Measurements from ENCODE around the gene BRAF.
"Not testable (repeated sequence)": the region's sequence is repeated elsewhere in the genome, so short reads cannot be mapped to it uniquely, and the experiment has no call there.

BRAF gene

DNA sequence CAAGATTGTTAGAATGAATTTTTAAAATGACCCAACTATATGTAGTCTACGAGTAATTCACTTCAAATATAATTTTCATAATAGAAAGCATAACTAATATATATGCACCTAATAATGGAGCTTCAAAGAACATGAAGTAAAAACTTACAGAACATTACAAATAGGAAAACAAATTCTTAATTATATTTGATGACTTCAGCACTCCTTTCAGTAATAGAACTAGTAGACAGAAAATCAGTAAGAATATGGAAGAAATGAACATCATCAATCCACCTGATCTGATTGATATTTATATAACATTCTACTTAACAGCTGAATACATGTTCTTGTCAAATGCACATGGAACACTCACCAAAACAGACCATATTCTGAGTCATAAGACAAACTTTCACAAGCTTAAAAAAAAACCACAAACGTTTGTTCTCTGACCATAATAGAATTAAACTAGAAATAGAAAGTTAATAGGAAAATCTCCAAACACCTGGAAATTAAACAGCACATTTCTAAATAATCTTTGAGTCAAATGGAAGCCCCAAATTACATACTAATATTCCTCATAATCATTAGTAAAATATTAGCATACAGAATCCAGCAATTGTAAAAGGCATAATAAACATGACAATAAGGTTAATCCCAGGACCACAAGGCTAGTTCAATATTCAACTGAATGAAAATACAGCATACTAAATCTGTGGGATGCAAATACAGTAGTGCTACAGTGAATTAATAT is 48.0 kb downstream of the BRAF start:
- DNase-seq = no peak

DNA sequence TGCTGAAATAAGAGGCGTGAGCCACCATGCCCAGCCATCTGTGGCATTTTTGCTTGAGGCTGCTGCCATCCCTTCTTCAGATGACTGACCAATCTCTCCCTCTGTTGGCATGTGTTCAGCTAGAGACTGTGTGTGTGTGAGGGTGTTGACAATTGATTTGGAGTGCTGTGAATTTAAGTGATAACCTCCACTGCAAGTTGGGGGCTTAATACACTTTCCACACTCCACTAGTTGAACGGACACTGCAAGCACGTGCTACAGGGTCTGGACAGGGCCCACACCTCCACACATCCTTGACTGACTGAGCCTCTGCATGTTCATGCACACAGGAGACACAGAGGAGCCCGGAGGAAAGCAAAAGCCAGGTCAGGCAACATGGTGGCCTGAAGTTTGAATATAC is 51.3 kb downstream of the BRAF start:
- no peak for DNase-seq

- no peak for DNase-seq
These were observed 54.7 kb downstream of the BRAF start for GRCh38 chr7:140870003-140870402.

- DNase-seq = no peak
These were observed 55.3 kb downstream of the BRAF start for GRCh38 chr7:140869430-140869829.

- no peak for DNase-seq
These were observed 57.0 kb downstream of the BRAF start for GRCh38 chr7:140867467-140868462.

- no peak for DNase-seq
These were observed 57.8 kb downstream of the BRAF start for GRCh38 chr7:140866926-140867325.

DNA sequence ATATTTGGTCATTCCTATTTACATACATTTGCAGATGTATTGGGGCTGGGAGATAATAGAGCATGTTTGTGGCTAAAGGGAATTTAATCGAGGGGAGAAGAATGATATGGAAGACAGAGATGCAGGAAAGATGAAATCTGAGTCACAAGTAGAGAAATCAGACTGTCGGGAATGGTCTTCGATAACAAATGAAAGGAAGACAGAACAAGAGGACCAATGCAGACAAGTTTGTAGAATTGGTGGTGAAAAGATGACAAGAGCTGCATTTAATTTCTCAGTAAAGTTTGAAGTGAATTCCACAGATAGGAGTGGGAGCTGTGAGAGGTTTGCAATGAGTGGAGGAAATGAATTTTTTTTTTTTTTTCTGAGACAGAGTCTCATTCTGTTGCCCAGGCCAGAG is 60.0 kb downstream of the BRAF start:
- DNase-seq = no peak

- no peak for DNase-seq
These were observed 60.9 kb downstream of the BRAF start for GRCh38 chr7:140863867-140864266.

GRCh38 chr7:140863184-140863583 is 61.5 kb downstream of the BRAF start:
- DNase-seq = no peak

DNA sequence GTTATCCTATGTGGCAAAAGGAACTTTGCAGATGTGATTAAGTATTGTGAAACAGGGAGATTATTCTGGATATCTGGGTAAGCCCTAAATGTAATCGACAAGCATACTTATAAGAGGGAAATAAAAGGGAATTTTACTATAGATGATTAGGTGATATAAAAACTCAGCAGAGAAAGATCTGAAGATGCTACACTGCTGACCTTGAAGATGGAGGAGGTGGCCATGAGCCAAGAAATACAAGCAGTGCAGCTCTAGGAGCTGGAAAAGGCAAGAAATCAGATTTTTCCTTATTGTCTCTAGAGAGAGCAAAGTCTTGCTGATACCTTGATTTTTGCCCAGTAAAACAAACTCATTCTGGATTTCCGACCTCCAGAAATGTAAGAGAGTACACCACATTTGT is 67.7 kb downstream of the BRAF start:
- DNase-seq = no peak

- DNase-seq = no peak
These were observed 83.5 kb downstream of the BRAF start for GRCh38 chr7:140841166-140841715.

DNA sequence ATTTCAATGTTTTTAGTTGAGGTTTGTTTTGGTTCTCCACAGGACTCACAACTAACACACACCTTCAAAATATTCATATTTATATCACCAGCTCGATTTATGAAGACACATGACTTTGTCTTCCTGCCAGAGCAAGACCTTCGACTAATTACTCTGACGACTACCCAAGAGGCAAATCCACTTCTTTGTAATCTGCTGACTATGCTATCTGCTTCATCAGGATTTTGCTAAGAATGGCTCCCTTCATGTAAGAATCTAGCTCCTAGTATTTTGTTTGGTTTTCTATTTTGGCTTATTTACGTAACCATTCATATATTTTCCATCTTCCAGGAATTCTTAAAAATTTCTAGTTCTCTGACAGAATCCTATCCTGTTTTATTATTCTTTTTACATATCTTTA is 93.0 kb downstream of the BRAF start:
- DNase-seq = no peak

DNA sequence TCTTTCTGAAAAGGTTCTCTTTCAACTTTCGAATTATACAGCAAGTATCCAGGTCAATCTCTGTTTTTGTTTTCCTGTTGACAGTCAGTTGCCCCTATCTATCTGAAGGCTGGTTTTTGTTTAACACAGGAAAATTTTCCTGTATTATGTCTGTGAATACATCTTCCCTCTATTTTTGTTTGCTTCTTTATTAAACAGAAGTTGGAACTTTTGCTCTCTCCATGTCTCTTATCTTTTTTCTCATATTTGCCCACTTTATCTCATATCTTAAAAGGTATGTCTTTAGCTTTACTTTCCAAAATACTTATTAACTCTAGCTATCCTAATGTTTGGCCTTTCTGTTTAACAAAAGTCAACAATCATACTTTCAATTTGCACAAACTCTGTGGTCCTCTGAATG is 95.0 kb downstream of the BRAF start:
- DNase-seq = no peak

DNA sequence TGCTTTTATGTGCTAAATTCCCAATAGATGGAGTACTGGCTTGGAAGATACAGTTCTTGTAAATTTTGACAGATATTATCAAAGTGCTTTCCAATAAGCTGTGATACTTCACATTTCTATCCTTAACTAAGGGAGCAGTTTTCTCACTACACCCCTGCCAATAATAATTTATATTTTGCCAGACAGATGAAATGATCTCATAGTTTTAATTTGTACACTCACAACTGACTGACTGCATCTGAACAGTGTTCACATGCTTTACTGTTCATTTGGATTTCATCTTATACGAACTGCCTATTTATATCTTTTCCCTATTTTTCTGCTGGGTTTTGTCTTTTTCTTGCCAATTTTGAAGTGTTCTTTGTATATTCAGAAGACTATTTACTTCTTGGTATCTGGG is 96.0 kb downstream of the BRAF start:
- DNase-seq = no peak

DNA sequence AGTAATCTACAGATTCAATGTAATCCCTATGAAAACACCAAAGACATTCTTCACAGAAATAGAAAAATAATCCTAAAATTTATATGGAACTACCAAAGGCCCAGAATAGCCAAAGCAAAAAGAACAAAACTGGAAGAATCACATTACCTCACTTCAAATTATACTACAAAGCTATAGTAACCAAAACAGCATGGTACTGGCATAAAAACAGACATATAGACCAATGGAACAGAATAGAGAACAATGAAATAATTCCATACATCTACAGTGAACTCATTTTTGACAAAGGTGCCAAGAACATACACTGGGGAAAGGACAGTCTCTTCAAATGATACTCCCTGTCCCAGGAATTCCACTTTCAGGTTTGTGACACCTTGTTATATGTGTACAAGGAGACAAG is 107.3 kb downstream of the BRAF start:
- DNase-seq = not testable (repeated sequence)

DNA sequence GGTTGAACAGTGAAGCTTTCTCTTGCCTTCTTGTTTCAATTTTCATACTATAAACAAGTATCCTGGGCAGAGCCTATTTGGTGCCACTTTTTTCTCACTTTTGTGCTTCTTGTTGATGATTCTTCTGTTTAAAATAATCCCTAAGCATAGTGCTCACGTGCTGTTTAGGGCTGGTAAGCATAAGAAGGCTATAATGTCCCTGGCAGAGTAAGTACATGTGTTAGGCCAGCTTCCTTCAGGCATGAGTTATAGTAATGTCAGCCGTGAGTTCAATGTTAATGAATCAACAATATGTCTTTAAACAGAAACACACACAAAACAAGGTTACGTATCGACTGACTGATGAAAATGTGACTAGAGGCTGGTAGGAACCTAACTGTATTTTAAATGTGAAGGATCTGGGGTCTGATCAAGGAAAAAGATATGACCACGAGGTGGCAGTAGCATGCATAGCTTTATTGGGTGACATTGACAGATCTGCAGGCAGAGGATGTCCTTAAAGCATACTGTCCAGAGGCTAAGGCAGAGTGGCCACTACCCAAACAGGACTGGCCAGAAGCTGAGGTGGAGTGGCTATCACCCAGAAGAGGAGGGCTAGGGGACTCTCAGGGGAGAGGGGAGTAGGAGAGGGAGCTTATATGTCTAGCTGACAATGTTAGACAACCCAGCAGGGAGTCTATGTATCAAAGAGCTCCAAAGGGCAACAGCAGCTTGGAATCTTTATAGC is 113.7 kb downstream of the BRAF start:
- DNase-seq = peak; percentile 80

GRCh38 chr7:140810385-140810784 is 114.3 kb downstream of the BRAF start:
- DNase-seq = no peak

DNA sequence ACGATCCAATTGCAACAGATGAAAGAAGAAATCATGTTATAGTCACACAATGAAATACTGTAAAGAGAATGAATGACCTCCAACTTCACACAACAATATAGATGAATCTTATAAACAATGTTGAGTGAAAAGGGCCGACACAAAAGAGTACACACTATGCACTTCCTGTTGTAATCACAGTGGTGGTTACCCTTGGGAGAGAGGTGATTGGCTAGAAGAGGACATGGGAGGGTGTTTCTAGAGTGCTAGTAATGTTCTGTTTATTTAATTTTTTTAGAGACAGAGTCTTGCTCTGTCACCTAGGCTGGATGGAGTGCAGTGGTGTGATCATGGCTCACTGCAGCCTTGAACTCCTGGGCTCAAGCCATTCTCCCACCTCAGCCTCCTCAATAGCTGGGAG is 145.8 kb downstream of the BRAF start:
- DNase-seq = no peak

- DNase-seq = no peak
These were observed 146.2 kb downstream of the BRAF start for GRCh38 chr7:140778568-140778967.

- DNase-seq = no peak
These were observed 150.4 kb downstream of the BRAF start for GRCh38 chr7:140774371-140774770.

DNA sequence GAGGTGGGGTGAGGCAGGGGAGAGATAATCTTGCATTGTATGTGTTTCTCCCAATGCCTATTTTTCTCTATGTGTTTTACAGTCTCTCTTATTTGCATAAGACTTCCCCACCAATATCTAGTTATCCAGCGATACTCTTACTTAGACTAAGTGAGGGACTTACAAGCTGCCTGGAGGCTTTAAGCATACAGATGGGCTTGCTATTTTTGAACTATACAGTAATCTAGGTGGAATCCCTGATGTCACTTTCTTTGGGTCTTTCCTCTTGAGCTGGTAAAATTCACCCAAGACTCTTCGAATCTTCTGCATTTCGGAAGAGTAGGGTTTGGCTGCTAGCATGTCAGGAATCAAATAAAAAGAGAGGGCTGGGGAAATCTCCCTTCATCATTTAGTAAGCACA is 151.6 kb downstream of the BRAF start:
- no peak for DNase-seq

DNA sequence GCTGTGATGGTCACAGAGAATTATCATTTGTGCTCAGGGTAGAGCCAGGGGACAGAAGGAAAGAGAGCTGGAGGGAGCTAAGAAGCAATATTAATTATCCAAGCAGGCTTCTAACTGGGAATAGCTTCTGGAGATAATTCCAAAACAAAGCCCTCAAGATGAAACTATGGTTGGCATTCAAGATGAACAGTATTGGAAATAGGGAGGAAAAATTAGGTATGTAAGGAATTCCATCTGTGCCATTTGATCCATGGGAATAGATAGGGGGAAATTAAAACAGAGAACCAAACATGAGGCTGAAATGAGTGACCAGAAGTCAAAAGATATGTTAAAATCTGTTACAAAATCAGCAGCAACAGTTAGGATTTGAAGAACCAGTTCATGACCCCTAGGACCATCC is 152.9 kb downstream of the BRAF start:
- no peak for DNase-seq

DNA sequence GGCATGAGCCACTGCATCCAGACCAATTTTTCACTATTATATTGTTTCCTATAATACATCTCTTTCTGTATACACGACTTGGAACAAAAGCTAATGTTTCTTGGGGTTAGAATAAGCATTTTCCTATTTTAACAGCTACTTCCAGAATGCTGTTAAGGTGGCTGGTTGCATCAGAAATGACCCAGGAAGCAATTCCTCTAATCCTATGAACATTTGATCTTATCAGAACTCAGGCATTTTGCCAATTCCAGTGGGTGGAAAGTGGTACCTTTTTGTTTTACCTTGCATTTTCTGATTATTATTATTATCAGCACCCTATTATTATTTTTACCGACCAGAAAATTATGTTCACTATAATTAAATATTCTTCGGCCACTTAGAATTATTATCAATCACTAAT is 154.9 kb downstream of the BRAF start:
- no peak for DNase-seq
